Keratinocyte (primary cell): ENCODE results near the gene FAM120A. TPM values are rescaled to one million over a fixed set of nuclear protein-coding genes. Genes with fewer than 3 reads are reported as not detected.

ENCODE experiments used
- DNase-seq: peaks from one replicate; pipeline ENCODE4 v3.0.0-alpha.2; 2011; ENCODE audit warnings: low read depth, missing footprints, low spot score
- FAIRE-seq: peaks from 2 replicates; lab custom pipeline; 2011; peaks lifted over from hg19 to GRCh38; lab: Jason Lieb, UNC
- H2AFZ ChIP-seq: 2 replicates; pipeline ENCODE4 v1.6.0; 2012; ENCODE audit warnings: low read length, control low read depth, inconsistent platforms; ENCODE audit not compliant: control insufficient read depth
- H3K27ac ChIP-seq: 2 replicates; pipeline ENCODE4 v1.5.1; 2011; ENCODE audit warnings: low read length; ENCODE audit not compliant: control insufficient read depth, insufficient read depth
- H3K27me3 ChIP-seq: 3 replicates; pipeline ENCODE4 v1.6.0; 2011; ENCODE audit warnings: low read length; ENCODE audit not compliant: control insufficient read depth, insufficient read depth; ENCODE audit errors: extremely low read depth
- H3K36me3 ChIP-seq, 2 experiments: 2 replicates in 1 of 2; 3 replicates in 1 of 2; pipeline ENCODE4 v1.5.1; 2011; ENCODE audit warnings: low read length in 2 of 2, mild to moderate bottlenecking in 1 of 2; ENCODE audit not compliant: control insufficient read depth in 2 of 2, insufficient read depth in 2 of 2; ENCODE audit errors: extremely low read depth in 1 of 2
- H3K4me1 ChIP-seq: 3 replicates; pipeline ENCODE4 v1.5.1; 2011; ENCODE audit warnings: low read length; ENCODE audit not compliant: control insufficient read depth, insufficient read depth; ENCODE audit errors: extremely low read depth
- H3K4me2 ChIP-seq: 3 replicates; pipeline ENCODE4 v1.6.0; 2011; ENCODE audit warnings: low read depth, low read length; ENCODE audit not compliant: control insufficient read depth, insufficient read depth; ENCODE audit errors: extremely low read depth
- H3K4me3 ChIP-seq, 3 experiments: fragments of 200-600 bp in 1 of 3; sonication (generic) in 1 of 3; 2 replicates in 2 of 3; 3 replicates in 1 of 3; pipeline ENCODE4 v1.5.1; 2011 to 2016; ENCODE audit warnings: low read length in 3 of 3, mild to moderate bottlenecking in 3 of 3, control low read depth in 2 of 3, inconsistent platforms in 1 of 3, low read depth in 1 of 3, mixed read lengths in 1 of 3, mixed run types in 1 of 3, moderate library complexity in 1 of 3; ENCODE audit not compliant: control insufficient read depth in 2 of 3, insufficient read depth in 2 of 3; ENCODE audit errors: extremely low read depth in 1 of 3
- H3K79me2 ChIP-seq: 2 replicates; pipeline ENCODE4 v1.6.0; 2012; ENCODE audit warnings: low read length; ENCODE audit not compliant: control insufficient read depth, insufficient read depth
- H3K9ac ChIP-seq: 3 replicates; pipeline ENCODE4 v1.6.0; 2011; ENCODE audit warnings: low read length; ENCODE audit not compliant: control insufficient read depth, insufficient read depth; ENCODE audit errors: extremely low read depth
- H3K9me1 ChIP-seq: 3 replicates; pipeline ENCODE4 v1.6.0; 2011; ENCODE audit warnings: low read length; ENCODE audit not compliant: control insufficient read depth, insufficient read depth; ENCODE audit errors: extremely low read depth
- H3K9me3 ChIP-seq: 2 replicates; pipeline ENCODE4 v1.5.1; 2012; ENCODE audit warnings: low read depth, low read length; ENCODE audit not compliant: control insufficient read depth
- H4K20me1 ChIP-seq: 3 replicates; pipeline ENCODE4 v1.6.0; 2011; ENCODE audit warnings: low read length; ENCODE audit not compliant: control insufficient read depth, insufficient read depth; ENCODE audit errors: extremely low read depth
- EZH2 ChIP-seq: IDR thresholded peaks from one replicate; pipeline ENCODE4 v1.6.1; 2012; ENCODE audit warnings: inconsistent platforms, mild to moderate bottlenecking, low read length, moderate library complexity
- dilution Hi-C: fragments of 300-500 bp; cut with MboI; formaldehyde crosslinking; loops from one replicate; pipeline ENCODE4 v1.7.0; 2020; ENCODE audit warnings: low sequenced_read_pairs; ENCODE audit not compliant: extremely low pct_ligation_motif_present
- polyA plus RNA-seq, 5 experiments: library from polyadenylated mRNA; depleted of rRNA in 3 of 5; stranded (reverse) in 3 of 5; stranded (forward) in 1 of 5; unstranded in 1 of 5; fragments of >200 nt; gene quantifications; 1 replicate in 1 of 5; 2 replicates in 3 of 5; 3 replicates in 1 of 5; pipeline versions ENCODE4 v1.2.1 to v1.2.3, GENCODE V29; 2011 to 2012; ENCODE audit warnings: missing spikeins in 2 of 5, low read depth in 1 of 5, low replicate concordance in 1 of 5
- TF ChIP-seq, protein P1 (sequence below), 3 experiments: IDR thresholded peaks in 1 of 3; conservative IDR thresholded peaks in 1 of 3; optimal IDR thresholded peaks in 1 of 3; 2 replicates in 2 of 3; 3 replicates in 1 of 3; pipeline versions ENCODE3 to v1.5.1; 2011; ENCODE audit warnings: low read length in 3 of 3, mild to moderate bottlenecking in 3 of 3, moderate library complexity in 2 of 3, control low read depth in 1 of 3, inconsistent platforms in 1 of 3; ENCODE audit not compliant: insufficient read depth in 2 of 3; ENCODE audit errors: extremely low read depth in 1 of 3

Gene FAM120A
- polyA plus RNA-seq, 1 donor (not counting 4 experiments of a cell fraction or from before 2014, with no cell fraction given) = 79.2 TPM

DNA sequence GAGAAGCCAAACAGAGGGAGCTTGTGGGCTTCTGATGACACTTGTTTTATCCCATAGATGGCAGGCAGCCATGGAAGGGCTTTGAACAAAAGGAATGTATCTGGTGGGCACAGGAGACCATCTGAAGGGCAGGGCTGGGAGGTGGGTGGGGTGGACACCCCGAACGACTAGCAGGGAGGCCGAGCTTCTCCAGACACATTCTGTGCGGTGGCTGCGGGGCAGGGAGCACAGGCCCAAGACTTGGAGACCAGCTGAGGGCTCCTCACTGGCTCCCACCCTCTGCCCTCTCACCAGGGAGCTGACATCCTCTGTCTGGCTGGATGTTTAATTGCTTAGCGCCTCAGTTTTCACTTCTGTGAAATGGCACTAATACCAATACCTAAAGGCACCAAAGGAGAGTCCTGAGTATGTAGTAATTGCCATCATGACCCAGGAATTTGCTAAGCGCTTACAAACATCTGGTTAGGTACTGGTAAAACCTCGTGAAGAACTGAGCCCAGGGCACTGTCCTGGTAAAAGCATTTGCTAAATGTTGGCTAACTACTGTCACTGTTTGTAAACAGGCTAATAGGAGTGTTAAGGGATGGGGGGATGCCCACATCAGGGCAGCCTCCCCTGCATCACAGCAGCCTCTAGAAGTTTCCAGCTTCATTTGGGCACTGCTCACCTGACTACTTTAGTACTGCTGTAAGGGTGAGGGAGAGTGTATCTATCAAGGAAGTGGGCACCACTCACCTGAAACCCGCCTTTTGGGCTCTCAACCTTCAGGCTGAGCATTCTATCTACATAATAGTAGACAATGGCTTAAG, 122.8 kb downstream of the FAM120A start:
- no peak for TF ChIP-seq EZH2
- TF ChIP-seq, protein P1, sequence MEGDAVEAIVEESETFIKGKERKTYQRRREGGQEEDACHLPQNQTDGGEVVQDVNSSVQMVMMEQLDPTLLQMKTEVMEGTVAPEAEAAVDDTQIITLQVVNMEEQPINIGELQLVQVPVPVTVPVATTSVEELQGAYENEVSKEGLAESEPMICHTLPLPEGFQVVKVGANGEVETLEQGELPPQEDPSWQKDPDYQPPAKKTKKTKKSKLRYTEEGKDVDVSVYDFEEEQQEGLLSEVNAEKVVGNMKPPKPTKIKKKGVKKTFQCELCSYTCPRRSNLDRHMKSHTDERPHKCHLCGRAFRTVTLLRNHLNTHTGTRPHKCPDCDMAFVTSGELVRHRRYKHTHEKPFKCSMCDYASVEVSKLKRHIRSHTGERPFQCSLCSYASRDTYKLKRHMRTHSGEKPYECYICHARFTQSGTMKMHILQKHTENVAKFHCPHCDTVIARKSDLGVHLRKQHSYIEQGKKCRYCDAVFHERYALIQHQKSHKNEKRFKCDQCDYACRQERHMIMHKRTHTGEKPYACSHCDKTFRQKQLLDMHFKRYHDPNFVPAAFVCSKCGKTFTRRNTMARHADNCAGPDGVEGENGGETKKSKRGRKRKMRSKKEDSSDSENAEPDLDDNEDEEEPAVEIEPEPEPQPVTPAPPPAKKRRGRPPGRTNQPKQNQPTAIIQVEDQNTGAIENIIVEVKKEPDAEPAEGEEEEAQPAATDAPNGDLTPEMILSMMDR (optimal IDR thresholded peaks at IDR 0.05 in 1 of 3, IDR thresholded peaks at IDR 0.05 in 1 of 3, conservative IDR thresholded peaks at IDR 0.05 in 1 of 3; ENCODE audit: extremely low read depth in 1 of 3, insufficient read depth in 2 of 3, low read length in 3 of 3) = no peak
- no peaks in the 10 kb centered on the region for H3K27me3 ChIP-seq
- DNase-seq = no peak

DNA sequence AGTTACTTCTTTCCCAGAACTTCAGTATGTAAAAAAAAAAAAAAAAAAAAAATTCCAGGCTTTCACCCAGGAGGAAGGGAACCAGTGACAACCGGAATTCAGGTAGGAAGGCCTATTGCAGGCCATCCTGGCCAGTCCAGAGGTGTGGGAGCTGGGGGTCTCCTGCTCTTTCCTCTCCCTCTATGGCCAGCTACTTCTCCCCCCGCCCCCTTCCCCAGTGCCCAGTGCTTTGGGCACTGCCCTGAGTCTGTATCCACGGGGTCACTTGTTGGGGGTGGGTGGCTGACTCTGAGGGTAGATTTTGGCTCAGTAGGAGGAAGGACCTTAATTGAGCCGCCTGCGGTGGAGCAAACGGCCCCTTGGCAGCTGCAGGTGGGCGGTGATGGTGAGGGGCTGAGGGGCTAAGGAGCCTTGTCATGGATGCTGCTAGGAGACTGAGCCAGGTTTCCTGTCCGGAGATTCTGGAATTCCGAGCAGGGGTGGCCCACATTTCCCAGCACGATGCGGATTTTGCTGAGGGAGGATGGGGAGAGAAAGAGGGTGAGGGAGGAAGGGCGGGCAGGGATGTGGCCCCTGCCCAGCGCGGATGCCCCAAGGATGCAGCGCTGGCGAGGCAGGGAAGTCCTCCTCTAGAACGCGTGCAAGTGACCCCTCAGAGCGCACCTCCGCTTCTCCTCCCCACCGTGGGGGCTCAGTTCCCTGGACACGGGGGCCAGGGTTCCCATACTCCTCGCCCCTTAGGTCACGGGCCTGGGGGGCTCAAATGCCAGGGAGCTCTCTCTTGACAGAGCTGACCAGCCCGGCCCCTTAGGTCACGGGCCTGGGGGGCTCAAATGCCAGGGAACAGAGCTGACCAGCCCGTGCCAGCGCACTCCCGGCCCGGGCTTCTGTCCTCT, 123.7 kb downstream of the FAM120A start:
- no peaks in the 10 kb centered on the region for H3K27me3 ChIP-seq
- H3K36me3 ChIP-seq = no peaks in the 10 kb centered on the region
- peak overlapping the region; percentile 82 for H3K9ac ChIP-seq
- TF ChIP-seq, protein P1 (optimal IDR thresholded peaks at IDR 0.05 in 1 of 3, IDR thresholded peaks at IDR 0.05 in 1 of 3, conservative IDR thresholded peaks at IDR 0.05 in 1 of 3; ENCODE audit: extremely low read depth in 1 of 3, insufficient read depth in 2 of 3, low read length in 3 of 3) = no peak
- no peak for TF ChIP-seq EZH2
- H3K4me1 ChIP-seq = peaks cover 17% of the 10 kb centered on the region
- H3K9me1 ChIP-seq = no peaks in the 10 kb centered on the region
- no peaks in the 10 kb centered on the region for H4K20me1 ChIP-seq
- H3K9me3 ChIP-seq = no peaks in the 10 kb centered on the region
- DNase-seq = no peak
- H3K27ac ChIP-seq = peak overlapping the region; percentile 56
- dilution Hi-C loops = no loop called here
- H3K4me3 ChIP-seq = peak overlapping the region; percentile 66 to 80 (median 78)
- FAIRE-seq = no peak
- H3K79me2 ChIP-seq = peaks cover 24% of the 10 kb centered on the region
- peak overlapping the region; percentile 80 for H3K4me2 ChIP-seq
- peak overlapping the region; percentile 89 for H2AFZ ChIP-seq

More for the DNA sequence above, 122.8 kb downstream of the FAM120A start:
- Histone ChIP-seq H3K79me2 (peaks cover 19% of the 10 kb centered on the region), H3K9ac (no peak overlapping the region), H2AFZ (no peak overlapping the region), H3K9me3 (no peaks in the 10 kb centered on the region), H3K4me2 (no peak overlapping the region), H3K4me1 (peaks cover 17% of the 10 kb centered on the region), H4K20me1 (no peaks in the 10 kb centered on the region), H3K27ac (no peak overlapping the region), H3K36me3 (no peaks in the 10 kb centered on the region), H3K4me3 (no peak overlapping the region), H3K9me1 (no peaks in the 10 kb centered on the region)
- dilution Hi-C loops = no loop called here
- FAIRE-seq = no peak
